ENCODE results near the gene NID1. TPM values are rescaled to one million over a fixed set of nuclear protein-coding genes. Genes with fewer than 3 reads are reported as not detected.

Gene NID1
- total RNA-seq, 1 donor from 2014 or later = 0.61 TPM

DNA sequence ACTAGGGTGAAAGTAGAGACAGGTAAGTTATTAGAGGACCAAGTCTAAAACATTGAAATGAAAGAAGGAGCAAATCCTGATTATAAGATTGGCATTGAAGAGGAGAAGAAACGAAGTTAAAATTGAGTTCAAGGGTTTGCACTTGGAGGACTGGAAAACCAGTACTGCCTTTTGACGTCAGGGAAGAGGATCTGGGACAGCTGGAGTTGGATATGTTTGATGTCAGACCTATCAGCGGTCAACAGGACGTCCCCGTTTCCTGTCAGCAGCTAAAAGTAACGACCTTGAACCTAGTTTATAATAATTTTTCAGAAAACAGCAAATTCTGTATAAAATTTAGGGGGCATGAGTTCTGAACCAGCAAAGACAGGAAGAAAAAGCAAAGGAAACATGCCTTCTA, 1.2 kb upstream of the NID1 start:
- peaks cover 24% of the 10 kb centered on the region for H3K4me1 Mint-ChIP-seq

DNA sequence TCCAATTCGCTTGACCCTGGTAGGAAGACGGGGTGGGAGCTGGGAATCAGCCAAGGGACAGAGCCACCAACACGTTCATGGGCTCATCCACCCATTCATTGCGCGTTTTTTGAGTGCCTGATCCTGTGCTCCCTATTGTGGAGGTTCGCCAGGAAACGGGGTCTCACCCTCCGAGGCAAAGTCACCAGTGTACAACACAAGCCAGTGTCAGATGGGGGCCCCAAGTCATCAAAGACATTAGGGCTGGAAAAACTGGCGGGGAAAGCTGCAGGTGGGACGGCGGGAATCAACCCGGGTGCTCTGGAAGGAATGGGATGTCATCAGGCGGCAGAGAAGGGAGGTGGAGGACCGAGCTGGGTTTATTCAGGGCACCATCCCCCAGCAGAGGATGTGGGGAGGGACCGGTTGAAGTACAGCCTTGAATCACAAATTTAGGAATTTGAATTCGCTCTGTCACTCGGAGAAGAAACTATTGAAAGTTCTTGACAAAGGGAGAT, 667 bp upstream of the NID1 start:
- H3K4me1 Mint-ChIP-seq = peaks cover 24% of the 10 kb centered on the region
- H3K4me3 Mint-ChIP-seq = peak overlapping the region; percentile 52
- peaks cover 2% of the 10 kb centered on the region for H3K36me3 Mint-ChIP-seq (ENCODE audit: low read depth)
- H3K27ac Mint-ChIP-seq = no peak overlapping the region
- H3K9me3 Mint-ChIP-seq = no peaks in the 10 kb centered on the region
- intact Hi-C loops (cut with micrococcal nuclease) = loop anchor here (5.0 kb wide), 1 partner anchor 68 kb away; no protein-coding TSS in a partner anchor
- no peak for DNase-seq
- peaks cover 58% of the 10 kb centered on the region for H3K27me3 Mint-ChIP-seq

More for the DNA sequence above, 1.2 kb upstream of the NID1 start:
- Mint-ChIP-seq H3K4me3 (peak overlapping the region; percentile 52), H3K36me3 (ENCODE audit: low read depth) (peaks cover 2% of the 10 kb centered on the region), H3K27ac (no peak overlapping the region), H3K27me3 (peaks cover 57% of the 10 kb centered on the region), H3K9me3 (no peaks in the 10 kb centered on the region)
- intact Hi-C loops (cut with micrococcal nuclease) = loop anchor here (5.0 kb wide), 1 partner anchor 69 kb away; no protein-coding TSS in a partner anchor
- DNase-seq = no peak

DNA sequence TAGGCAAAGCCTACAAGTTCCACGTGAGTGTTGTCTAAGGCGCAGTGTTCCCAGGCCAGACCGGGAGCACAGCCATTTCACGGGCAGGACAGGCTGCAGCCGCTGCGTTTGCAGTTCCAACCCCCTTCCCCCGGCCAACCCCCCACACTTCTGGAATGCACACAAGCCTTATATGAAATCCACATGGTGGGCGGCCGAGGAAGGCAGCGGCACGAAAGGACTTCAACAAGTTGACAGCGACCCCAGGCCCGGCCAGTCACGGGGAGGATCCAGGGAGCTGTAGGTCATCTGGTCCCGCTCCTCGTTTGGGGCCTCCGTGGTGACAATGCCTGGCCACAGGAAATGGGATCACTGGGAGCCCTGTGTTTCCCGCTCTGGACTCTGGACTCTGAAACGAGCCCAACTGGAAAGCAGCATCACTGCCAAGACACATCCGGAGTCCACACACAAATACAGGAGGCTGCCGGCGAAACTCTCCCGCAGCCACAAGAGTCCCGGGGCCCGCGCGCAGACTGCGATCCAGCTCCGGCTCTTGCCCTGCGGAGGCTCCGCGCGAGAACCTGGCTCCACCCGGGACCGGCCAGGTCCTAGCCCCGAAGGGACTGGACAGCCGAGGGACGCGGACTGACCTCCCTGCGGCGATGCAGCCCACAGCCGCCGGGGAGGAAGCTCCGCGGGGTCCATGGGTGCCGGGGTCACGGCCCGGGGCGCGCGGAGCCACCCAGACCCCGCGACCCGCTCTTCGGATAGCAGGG, 794 bp downstream of the NID1 start:
- intact Hi-C loops (cut with micrococcal nuclease) = no loop called here
- H3K36me3 Mint-ChIP-seq (ENCODE audit: low read depth) = peaks cover 2% of the 10 kb centered on the region
- H3K4me1 Mint-ChIP-seq = peaks cover 24% of the 10 kb centered on the region
- DNase-seq = peak; percentile 70
- H3K4me3 Mint-ChIP-seq = peak overlapping the region; percentile 62
- peaks cover 59% of the 10 kb centered on the region for H3K27me3 Mint-ChIP-seq
- no peaks in the 10 kb centered on the region for H3K9me3 Mint-ChIP-seq
- H3K27ac Mint-ChIP-seq = no peak overlapping the region

DNA sequence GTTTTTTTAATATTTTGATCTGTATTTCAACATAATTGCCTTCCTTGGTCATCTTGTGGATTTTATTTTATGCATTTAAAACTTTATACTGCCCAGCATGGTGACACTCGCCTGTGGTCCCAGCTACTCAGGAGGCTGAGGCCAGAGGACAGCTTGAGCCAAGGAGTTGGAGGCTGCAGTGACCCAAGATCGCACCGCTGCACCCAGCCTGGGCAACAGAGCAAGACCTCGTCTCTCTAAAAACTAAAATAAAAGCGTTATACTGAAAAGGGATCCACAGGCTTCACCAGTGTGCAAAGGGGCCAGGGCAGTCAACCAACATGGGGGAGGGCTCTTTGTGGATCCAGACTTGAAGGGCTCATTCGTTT, 1.4 kb downstream of the NID1 start:
- peak overlapping the region; percentile 19 for H3K4me3 Mint-ChIP-seq
- H3K9me3 Mint-ChIP-seq = no peaks in the 10 kb centered on the region
- H3K27ac Mint-ChIP-seq = no peak overlapping the region
- DNase-seq = no peak
- H3K36me3 Mint-ChIP-seq (ENCODE audit: low read depth) = peaks cover 2% of the 10 kb centered on the region
- peaks cover 26% of the 10 kb centered on the region for H3K4me1 Mint-ChIP-seq
- peaks cover 63% of the 10 kb centered on the region for H3K27me3 Mint-ChIP-seq
- intact Hi-C loops (cut with micrococcal nuclease) = no loop called here

DNA sequence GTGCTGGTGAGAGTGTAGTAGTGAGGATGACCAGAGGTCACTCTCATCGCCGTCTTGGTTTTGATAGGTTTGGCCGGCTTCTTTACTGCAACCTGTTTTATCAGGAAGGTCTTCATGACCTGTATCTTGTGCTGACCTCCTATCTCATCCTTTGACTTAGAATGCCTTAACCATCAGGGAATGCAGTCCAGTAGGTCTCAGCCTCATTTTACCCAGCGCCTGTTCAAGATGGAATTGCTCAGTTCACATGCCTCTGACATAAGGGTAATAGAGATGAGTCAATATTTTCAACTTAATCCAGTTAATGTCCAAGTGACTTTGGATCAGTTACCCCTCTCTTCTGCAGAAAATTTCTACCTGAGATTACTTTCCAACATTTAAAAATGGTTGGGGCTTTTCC, 4.6 kb downstream of the NID1 start:
- H3K4me1 Mint-ChIP-seq = peaks cover 10% of the 10 kb centered on the region
- no peaks in the 10 kb centered on the region for H3K9me3 Mint-ChIP-seq
- DNase-seq = no peak
- no peak overlapping the region for H3K4me3 Mint-ChIP-seq
- peaks cover 2% of the 10 kb centered on the region for H3K36me3 Mint-ChIP-seq (ENCODE audit: low read depth)
- H3K27ac Mint-ChIP-seq = no peak overlapping the region
- peaks cover 44% of the 10 kb centered on the region for H3K27me3 Mint-ChIP-seq
- intact Hi-C loops (cut with micrococcal nuclease) = no loop called here

DNA sequence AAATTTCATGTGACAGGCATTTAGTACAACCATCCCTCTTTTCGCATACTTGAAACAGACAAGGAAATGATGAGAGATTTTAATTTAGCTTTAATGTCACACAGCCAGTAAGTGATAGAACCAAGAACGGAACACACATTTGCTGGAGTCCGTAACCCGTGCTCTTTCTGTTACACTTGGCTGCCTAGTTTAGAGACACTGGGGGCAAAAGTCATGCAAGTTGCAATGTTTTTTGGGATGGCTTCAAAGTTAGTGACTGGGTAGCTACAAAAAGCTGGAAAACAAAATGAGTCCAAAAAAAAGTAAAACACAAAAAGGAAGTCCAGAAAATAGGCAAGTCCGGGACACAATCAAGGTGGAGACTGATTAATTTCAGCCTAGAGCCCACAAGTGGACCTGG, 5.9 kb downstream of the NID1 start:
- peaks cover 2% of the 10 kb centered on the region for H3K36me3 Mint-ChIP-seq (ENCODE audit: low read depth)
- peaks cover 9% of the 10 kb centered on the region for H3K4me1 Mint-ChIP-seq
- H3K4me3 Mint-ChIP-seq = no peak overlapping the region
- H3K27ac Mint-ChIP-seq = no peak overlapping the region
- no peak for DNase-seq
- intact Hi-C loops (cut with micrococcal nuclease) = no loop called here
- peaks cover 40% of the 10 kb centered on the region for H3K27me3 Mint-ChIP-seq
- H3K9me3 Mint-ChIP-seq = no peaks in the 10 kb centered on the region

DNA sequence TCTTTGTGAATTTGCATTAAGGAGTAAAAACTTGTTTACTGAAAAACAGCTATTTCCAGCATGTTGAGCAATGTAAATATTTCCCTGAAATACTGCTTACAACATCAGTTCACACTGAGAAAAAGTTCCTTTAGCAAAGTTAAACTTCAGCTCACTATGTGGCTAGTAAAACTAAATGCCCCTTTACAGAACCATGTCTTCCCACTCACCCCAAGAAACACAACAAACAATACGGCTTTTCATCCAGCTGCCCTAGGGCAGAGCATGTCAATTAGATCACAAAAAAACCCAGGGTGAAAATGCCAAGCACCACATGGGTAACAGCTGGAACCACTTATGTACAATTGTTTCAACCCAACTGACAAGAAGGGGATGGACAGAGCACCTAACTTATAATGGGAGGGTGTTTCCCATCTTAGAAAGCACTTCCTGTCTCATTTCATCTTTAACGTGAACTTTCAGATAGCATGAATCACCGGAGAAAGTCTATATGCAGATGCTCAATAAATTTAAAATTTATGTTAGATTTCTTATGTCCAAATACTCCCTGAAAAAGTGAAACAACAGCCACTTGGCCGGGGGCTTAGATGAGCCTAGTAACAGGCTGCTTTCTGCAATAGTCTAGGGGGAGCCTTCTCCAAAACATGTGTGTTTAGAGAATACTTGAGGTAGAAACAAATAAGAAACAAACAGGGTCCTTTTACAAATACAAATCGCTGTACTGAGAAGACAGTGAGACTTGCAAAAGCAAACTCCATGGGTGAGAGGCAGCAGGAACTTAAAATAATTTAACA, 6.6 kb downstream of the NID1 start:
- Mint-ChIP-seq H3K36me3 (ENCODE audit: low read depth) (no peaks in the 10 kb centered on the region), H3K4me3 (no peak overlapping the region), H3K9me3 (no peaks in the 10 kb centered on the region), H3K27ac (no peak overlapping the region), H3K27me3 (peaks cover 37% of the 10 kb centered on the region), H3K4me1 (peaks cover 9% of the 10 kb centered on the region)
- intact Hi-C loops (cut with micrococcal nuclease) = no loop called here
- no peak for DNase-seq

DNA sequence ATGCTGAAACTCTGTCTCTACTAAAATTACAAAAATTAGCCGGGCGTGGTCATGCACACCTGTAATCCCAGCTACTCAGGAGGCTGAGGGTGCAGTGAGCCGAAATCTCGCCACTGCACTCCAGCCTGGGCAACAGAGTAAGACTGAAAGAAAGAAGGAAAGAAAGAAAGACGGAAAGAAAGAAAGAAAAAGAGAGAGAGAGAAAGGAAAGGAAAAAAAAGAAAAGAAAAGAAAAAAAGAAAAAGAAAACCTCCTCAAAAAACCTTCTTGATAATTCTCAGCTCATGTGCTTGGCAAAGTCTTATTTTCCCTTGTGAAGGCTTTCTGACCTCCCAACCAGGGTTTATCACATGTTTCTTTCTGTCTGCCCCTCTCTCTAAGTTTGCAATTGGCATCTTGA, 7.3 kb downstream of the NID1 start:
- intact Hi-C loops (cut with micrococcal nuclease) = no loop called here
- no peak for DNase-seq
- Mint-ChIP-seq H3K27ac (no peak overlapping the region), H3K36me3 (ENCODE audit: low read depth) (no peaks in the 10 kb centered on the region), H3K27me3 (peaks cover 41% of the 10 kb centered on the region), H3K4me1 (peaks cover 9% of the 10 kb centered on the region), H3K4me3 (no peak overlapping the region), H3K9me3 (no peaks in the 10 kb centered on the region)

DNA sequence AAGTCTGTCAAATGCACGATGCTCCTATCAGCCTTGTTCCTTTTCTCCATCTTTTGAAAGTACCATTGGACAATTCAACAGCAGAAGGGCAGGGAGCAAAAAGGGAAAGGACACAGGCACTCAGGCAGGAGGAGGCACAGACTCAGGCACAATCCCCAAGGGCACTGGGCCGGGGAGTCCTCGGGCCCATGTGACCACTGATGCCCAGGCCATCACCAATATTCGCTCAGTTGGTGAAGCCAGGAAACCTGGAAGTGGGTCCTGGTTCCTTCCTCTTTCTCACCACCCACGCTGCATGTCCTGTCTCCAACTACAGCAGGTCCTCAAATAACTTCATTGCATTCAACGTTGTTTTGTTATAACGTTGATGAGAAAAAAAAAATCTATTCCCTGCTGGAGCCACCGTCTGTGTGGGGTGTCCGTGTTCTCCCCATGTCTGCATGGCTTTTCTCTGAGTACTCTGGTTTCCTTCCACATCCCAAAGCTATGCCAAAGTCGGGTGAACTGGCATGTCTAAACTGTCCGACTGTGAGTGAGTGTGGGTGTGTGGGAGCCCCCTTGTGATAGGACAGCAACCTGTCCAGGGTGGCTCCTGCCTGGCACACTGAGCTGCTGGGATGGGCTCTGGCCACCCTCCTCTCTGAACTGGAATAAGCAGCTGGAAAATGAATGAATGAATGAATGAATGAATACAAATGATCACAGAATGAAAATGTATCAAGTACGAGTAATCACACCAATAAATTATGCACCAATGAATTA, 12.5 kb downstream of the NID1 start:
- intact Hi-C loops (cut with micrococcal nuclease) = no loop called here
- H3K9me3 Mint-ChIP-seq = no peaks in the 10 kb centered on the region
- H3K4me3 Mint-ChIP-seq = no peak overlapping the region
- DNase-seq = no peak
- H3K27ac Mint-ChIP-seq = no peak overlapping the region
- H3K4me1 Mint-ChIP-seq = peaks cover under 1% of the 10 kb centered on the region
- no peaks in the 10 kb centered on the region for H3K36me3 Mint-ChIP-seq (ENCODE audit: low read depth)
- H3K27me3 Mint-ChIP-seq = peaks cover 28% of the 10 kb centered on the region

DNA sequence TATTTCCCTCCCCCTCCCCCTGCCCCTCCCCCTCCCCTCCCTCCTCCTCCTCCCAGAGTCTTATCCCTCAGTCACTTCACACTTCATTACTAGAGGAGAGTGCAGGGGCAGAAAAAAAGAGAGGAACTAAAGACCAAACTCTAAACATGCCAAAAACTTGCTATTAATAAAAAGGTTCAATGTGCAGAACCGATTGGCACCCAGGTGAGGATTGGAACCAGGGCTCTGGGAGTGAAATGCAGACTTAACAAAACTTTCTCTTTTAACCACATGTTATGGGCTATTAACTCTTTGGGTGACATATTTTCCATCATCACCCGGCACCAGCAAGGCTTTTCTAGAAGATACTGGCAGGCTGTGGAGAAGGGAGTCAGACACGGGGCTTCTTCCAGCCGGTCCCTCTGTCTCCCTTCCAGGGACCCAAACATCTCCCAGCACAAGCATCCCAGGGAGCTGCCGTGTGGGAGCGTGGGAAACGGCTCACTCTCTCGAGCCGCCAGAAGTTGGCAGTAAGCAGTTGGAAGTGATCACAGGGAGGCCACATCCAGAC, 13.6 kb downstream of the NID1 start:
- intact Hi-C loops (cut with micrococcal nuclease) = no loop called here
- H3K4me3 Mint-ChIP-seq = no peak overlapping the region
- no peaks in the 10 kb centered on the region for H3K4me1 Mint-ChIP-seq
- no peaks in the 10 kb centered on the region for H3K36me3 Mint-ChIP-seq (ENCODE audit: low read depth)
- H3K9me3 Mint-ChIP-seq = no peaks in the 10 kb centered on the region
- H3K27ac Mint-ChIP-seq = no peak overlapping the region
- no peak for DNase-seq
- H3K27me3 Mint-ChIP-seq = peaks cover 26% of the 10 kb centered on the region

DNA sequence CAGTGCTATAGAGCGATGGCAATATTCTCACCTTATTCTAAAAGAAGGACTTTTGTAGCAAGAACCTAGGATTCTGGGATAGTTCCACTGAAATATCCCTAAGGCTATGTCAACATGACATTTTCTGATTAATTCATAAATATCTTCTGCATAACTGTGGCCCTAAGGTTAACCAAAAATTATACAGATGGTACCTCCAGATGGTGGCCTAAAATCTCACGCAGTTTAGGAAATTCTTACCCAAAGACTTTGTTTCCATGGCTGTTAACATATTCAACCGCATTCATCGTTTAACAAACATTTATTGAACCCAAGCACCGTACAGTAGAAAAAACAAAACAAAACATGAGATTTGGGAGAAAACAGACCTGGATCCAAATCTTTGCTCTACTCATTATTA, 19.1 kb downstream of the NID1 start:
- H3K36me3 Mint-ChIP-seq (ENCODE audit: low read depth) = no peaks in the 10 kb centered on the region
- H3K27me3 Mint-ChIP-seq = peaks cover 12% of the 10 kb centered on the region
- no peaks in the 10 kb centered on the region for H3K4me1 Mint-ChIP-seq
- intact Hi-C loops (cut with micrococcal nuclease) = no loop called here
- H3K27ac Mint-ChIP-seq = no peak overlapping the region
- peaks cover 3% of the 10 kb centered on the region for H3K9me3 Mint-ChIP-seq
- DNase-seq = no peak
- H3K4me3 Mint-ChIP-seq = no peak overlapping the region

DNA sequence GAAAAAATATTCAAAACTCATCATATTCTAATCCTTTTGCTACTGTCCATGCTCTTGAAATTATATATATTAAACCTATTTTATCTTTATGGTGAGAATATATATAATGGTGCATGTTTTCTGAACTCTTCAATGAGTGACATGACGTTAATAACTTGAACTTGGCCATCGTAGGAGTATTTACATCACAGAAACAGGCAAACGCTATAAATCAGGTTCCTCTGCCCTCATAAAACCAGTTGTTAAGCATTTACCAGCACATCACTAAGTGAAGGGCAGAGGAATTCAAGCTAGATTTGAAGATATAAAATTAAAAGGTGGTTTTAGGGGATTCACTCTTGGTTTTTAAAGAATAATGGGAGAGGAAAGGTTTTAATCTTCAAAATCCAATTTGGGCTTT, 20.5 kb downstream of the NID1 start:
- intact Hi-C loops (cut with micrococcal nuclease) = no loop called here
- no peak overlapping the region for H3K27ac Mint-ChIP-seq

More for the DNA sequence above, 20.5 kb downstream of the NID1 start:
- Mint-ChIP-seq H3K4me3 (no peak overlapping the region), H3K4me1 (no peaks in the 10 kb centered on the region), H3K36me3 (ENCODE audit: low read depth) (no peaks in the 10 kb centered on the region), H3K9me3 (peaks cover 3% of the 10 kb centered on the region), H3K27me3 (peaks cover 22% of the 10 kb centered on the region)
- DNase-seq = no peak
